Measurements from ENCODE around the gene ADCY3.

The ADCY3 gene

GRCh38 chr2:24889221-24889620, 30.8 kb downstream of the ADCY3 start:
- TF ChIP-seq CTCF (conservative IDR thresholded peaks at IDR 0.05; ENCODE audit: control insufficient read depth, insufficient read depth, low read depth, low read length), result no peak
- H3K4me3 ChIP-seq (ENCODE audit: control insufficient read depth, low read depth, low read length), result no peak overlapping the region
- no peak for DNase-seq (ENCODE audit: low read depth)

- no peak for DNase-seq (ENCODE audit: low read depth)
- no peak for TF ChIP-seq CTCF (conservative IDR thresholded peaks at IDR 0.05; ENCODE audit: control insufficient read depth, insufficient read depth, low read depth, low read length)
- no peak overlapping the region for H3K4me3 ChIP-seq (ENCODE audit: control insufficient read depth, low read depth, low read length)
Measured at GRCh38 chr2:24888177-24888576, 31.9 kb downstream of the ADCY3 start.

GRCh38 chr2:24887307-24887874, 32.6 kb downstream of the ADCY3 start:
- TF ChIP-seq CTCF (conservative IDR thresholded peaks at IDR 0.05; ENCODE audit: control insufficient read depth, insufficient read depth, low read depth, low read length), result no peak
- no peak overlapping the region for H3K4me3 ChIP-seq (ENCODE audit: control insufficient read depth, low read depth, low read length)
- no peak for DNase-seq (ENCODE audit: low read depth)

- no peak overlapping the region for H3K4me3 ChIP-seq (ENCODE audit: control insufficient read depth, low read depth, low read length)
- TF ChIP-seq CTCF (conservative IDR thresholded peaks at IDR 0.05; ENCODE audit: control insufficient read depth, insufficient read depth, low read depth, low read length), result no peak
- no peak for DNase-seq (ENCODE audit: low read depth)
Measured at GRCh38 chr2:24886691-24887304, 33.2 kb downstream of the ADCY3 start.

DNA sequence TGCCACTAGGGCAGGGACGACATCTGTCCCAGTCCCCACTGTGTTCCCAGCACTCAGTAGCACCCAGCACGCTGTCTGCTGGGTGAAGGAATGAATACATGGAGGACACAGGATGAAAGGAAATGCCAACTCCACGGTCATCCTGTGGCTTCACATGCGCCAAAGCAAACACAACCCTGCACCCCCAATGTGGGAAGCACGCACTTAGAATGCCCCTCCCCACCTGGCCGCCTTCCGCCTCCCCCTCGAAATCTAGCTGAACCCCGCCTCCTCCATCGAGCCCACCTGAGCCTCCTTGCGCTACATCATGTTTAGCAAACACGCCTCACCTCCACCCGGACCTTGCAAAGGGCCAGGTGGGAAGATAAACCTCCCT, 33.9 kb downstream of the ADCY3 start:
- H3K4me3 ChIP-seq (ENCODE audit: control insufficient read depth, low read depth, low read length), result no peak overlapping the region
- TF ChIP-seq CTCF (conservative IDR thresholded peaks at IDR 0.05; ENCODE audit: control insufficient read depth, insufficient read depth, low read depth, low read length), result no peak
- no peak for DNase-seq (ENCODE audit: low read depth)

DNA sequence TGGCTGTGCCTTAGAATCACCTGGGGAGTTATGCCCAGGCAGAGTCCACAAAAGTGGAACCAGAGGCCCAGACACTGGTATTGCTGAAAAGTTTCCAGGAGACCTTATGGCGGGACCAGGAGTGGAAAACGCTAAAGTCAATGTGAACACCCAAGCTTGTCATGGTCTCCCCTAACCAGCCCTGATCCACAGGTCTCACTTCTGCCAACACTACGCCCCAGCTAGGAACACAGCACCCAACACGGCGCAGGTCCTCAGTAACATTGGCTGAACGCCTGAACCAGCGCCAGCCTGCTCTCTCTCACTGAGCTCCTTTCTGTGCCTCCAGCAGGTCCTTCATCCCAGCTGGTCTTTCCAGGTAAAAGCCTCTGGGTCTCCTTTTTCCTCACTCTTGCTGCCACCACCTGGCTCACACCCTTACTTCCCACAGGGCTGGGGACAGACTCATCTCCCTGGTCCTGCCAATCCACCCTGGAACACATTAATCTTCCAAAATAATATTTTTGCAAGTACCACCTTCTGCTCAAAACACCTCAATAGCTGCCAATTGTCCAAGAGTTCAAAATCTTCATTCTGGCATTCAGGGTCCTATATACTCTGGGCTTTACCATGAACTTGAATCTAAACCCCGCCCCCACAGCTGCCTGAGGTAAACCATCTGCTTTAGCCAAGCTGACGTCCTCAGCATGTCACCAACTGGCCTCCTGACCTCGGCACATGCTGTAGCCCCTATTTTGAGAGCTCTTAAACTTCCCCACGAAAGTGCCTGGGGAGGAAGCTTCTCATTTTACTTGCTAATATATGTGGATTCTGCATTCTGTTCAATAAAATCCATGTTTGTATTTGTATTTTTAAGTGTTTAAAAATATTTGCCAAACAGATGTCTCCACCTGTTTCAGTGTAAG, 34.6 kb downstream of the ADCY3 start:
- no peak for TF ChIP-seq CTCF (conservative IDR thresholded peaks at IDR 0.05; ENCODE audit: control insufficient read depth, insufficient read depth, low read depth, low read length)
- DNase-seq (ENCODE audit: low read depth), result no peak
- H3K4me3 ChIP-seq (ENCODE audit: control insufficient read depth, low read depth, low read length), result no peak overlapping the region

Measured in fibroblast of mammary gland (primary cell).